ENCODE results near the gene B3GALNT1.

DNA sequence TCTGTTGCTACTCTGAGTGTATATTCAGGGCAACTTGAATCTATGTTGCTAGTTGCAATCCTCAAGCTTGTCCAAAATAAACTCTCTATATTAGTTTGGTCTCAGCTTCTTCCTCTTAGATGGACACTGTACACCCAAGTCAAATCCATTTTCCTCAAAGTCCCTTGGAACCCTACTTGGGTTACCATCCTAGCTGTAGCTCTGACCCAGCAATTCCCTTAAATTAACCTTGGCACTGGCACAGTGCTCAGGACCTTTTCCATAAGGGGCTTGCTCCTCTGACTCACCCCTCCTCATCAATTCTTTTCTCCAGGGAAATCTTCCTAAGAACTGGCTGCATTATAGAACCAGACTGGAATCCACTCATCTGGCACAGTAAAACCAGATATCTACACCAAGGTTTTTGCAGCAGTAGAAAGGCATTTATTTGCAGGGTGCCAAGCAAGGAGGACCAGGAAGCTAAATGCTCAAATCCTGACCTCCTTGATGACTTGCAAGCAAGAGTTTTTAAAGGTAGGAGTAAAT is 44.9 kb upstream of the B3GALNT1 start:
- no peak for TF ChIP-seq CTCF (IDR thresholded peaks at IDR 0.05)
- TF ChIP-seq POLR2A (IDR thresholded peaks at IDR 0.05): no peak
